Calu3 (cell line): ENCODE results near the gene GATA1. TPM values are rescaled to one million over a fixed set of nuclear protein-coding genes. Genes with fewer than 3 reads are reported as not detected.

Source experiments
- BruUV-seq: library from RNA; stranded (reverse); fragments of 400-500 nt; replicated peaks from 2 replicates; lab custom pipeline; 2021; lab: Mats Ljungman, UMichigan
- CTCF ChIA-PET: fragments of 300-600 bp; sonication (Branson Sonifier 250); formaldehyde crosslinking; loops from one replicate; lab custom pipeline; 2022; ENCODE audit warnings: antibody characterized with exemption; lab: Charles Lee
- DNase-seq: peaks from one replicate; pipeline ENCODE4 v3.0.0; 2022
- H3K27ac Mint-ChIP-seq: one replicate; pipeline ENCODE4 v1.8.0; 2022; ENCODE audit warnings: mixed read lengths; ENCODE audit not compliant: unreplicated experiment
- H3K27me3 Mint-ChIP-seq: one replicate; pipeline ENCODE4 v1.8.0; 2022; ENCODE audit warnings: mixed read lengths; ENCODE audit not compliant: unreplicated experiment
- H3K36me3 Mint-ChIP-seq: one replicate; pipeline ENCODE4 v1.8.0; 2022; ENCODE audit warnings: mild to moderate bottlenecking, moderate library complexity, mixed read lengths; ENCODE audit not compliant: insufficient read depth, unreplicated experiment
- H3K4me1 Mint-ChIP-seq: one replicate; pipeline ENCODE4 v1.8.0; 2022; ENCODE audit warnings: mild to moderate bottlenecking, low read depth, mixed read lengths; ENCODE audit not compliant: unreplicated experiment
- H3K4me3 Mint-ChIP-seq: one replicate; pipeline ENCODE4 v1.8.0; 2022; ENCODE audit warnings: mild to moderate bottlenecking, low read depth, moderate library complexity, mixed read lengths; ENCODE audit not compliant: unreplicated experiment
- H3K9me3 Mint-ChIP-seq: one replicate; pipeline ENCODE4 v1.8.0; 2022; ENCODE audit warnings: low read depth, mixed read lengths; ENCODE audit not compliant: unreplicated experiment
- CTCF ChIP-seq: fragments of 200-600 bp; IDR thresholded peaks from one replicate; pipeline ENCODE4 v1.8.0; 2022; ENCODE audit warnings: antibody characterized with exemption; ENCODE audit not compliant: unreplicated experiment
- intact Hi-C: fragments of 100-400 bp; cut with micrococcal nuclease; formaldehyde crosslinking; loops from one replicate; pipeline ENCODE4 v1.10.0; 2022; ENCODE audit not compliant: unreplicated experiment
- total RNA-seq: library from RNA; stranded (reverse); gene quantifications from 2 replicates; pipeline ENCODE4 v1.2.3, GENCODE V29; 2022

Gene GATA1
- total RNA-seq, 1 experiment from 2014 or later: not detected

GRCh38 chrX:48802089-48802904 is 15.9 kb downstream of the GATA1 start:
- H3K27me3 Mint-ChIP-seq: no peaks in the 10 kb centered on the region
- CTCF ChIA-PET: interaction anchor here (0.6 to 1.4 kb wide), 3 partner anchors 33 to 389 kb away, joined by 3 to 4 read pairs (median 3); partner anchors contain the start of genes PCSK1N and TFE3
- H3K4me3 Mint-ChIP-seq: peak overlapping the region; percentile 95
- H3K4me1 Mint-ChIP-seq: peaks cover 18% of the 10 kb centered on the region
- peak overlapping the region; percentile 98 for H3K27ac Mint-ChIP-seq
- intact Hi-C loops: loop anchor here (10.0 kb wide), 2 partner anchors 113 to 243 kb away; partner anchors contain the start of genes PIM2, SLC35A2 and TFE3
- TF ChIP-seq CTCF: no peak
- peaks cover 45% of the 10 kb centered on the region for H3K36me3 Mint-ChIP-seq
- BruUV-seq: no TSS peak
- H3K9me3 Mint-ChIP-seq: no peaks in the 10 kb centered on the region
- peak; percentile 88 for DNase-seq

DNA sequence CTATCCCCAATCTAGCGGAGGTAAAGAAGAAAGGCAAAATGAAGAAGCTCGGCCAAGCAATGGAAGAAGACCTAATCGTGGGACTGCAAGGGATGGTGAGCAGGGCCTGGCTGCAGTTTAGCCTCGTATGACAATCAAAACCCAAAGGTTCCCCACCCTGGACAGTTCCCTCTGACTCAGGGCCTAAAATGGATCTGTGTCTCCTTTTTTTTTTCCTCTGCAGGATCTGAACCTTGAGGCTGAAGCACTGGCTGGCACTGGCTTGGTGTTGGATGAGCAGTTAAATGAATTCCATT is 16.5 kb downstream of the GATA1 start:
- H3K9me3 Mint-ChIP-seq: no peaks in the 10 kb centered on the region
- H3K4me3 Mint-ChIP-seq: peak overlapping the region; percentile 95
- intact Hi-C loops: loop anchor here (10.0 kb wide), 2 partner anchors 112 to 242 kb away; partner anchors contain the start of genes PIM2, SLC35A2 and TFE3
- no peak for DNase-seq
- H3K27ac Mint-ChIP-seq: peak overlapping the region; percentile 98
- H3K36me3 Mint-ChIP-seq: peaks cover 45% of the 10 kb centered on the region
- CTCF ChIA-PET: no interaction called here
- H3K4me1 Mint-ChIP-seq: peaks cover 18% of the 10 kb centered on the region
- no TSS peak for BruUV-seq
- TF ChIP-seq CTCF: no peak
- no peaks in the 10 kb centered on the region for H3K27me3 Mint-ChIP-seq

DNA sequence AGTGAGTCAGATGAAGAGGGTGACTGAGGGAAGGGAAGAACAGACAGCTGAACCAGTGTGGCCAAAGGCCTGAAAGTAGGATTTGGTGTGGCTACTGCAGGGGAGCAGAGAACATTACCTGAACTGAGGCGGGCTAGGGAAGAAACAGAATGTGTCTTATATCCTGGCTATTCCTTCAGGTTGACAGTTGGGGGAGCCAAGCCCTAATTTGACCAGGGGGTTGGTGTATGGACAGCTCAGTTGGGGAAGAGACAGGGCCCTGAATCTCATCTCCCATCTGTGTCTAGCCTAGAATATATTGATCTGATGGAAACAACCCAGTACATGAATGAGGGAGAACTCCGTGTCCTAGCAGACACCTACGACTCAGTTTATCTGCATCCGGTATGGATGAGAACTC is 19.7 kb downstream of the GATA1 start:
- Mint-ChIP-seq H3K27ac (no peak overlapping the region), H3K36me3 (peaks cover 34% of the 10 kb centered on the region), H3K9me3 (no peaks in the 10 kb centered on the region), H3K27me3 (no peaks in the 10 kb centered on the region), H3K4me1 (peaks cover 8% of the 10 kb centered on the region), H3K4me3 (no peak overlapping the region)
- CTCF ChIA-PET: interaction anchor here (0.6 kb wide), 1 partner anchor 135 kb away, joined by 3 read pairs; no protein-coding TSS in a partner anchor
- no TSS peak for BruUV-seq
- intact Hi-C loops: loop anchor here (10.0 kb wide), 2 partner anchors 109 to 239 kb away; partner anchors contain the start of genes PIM2, SLC35A2 and TFE3
- TF ChIP-seq CTCF: no peak
- no peak for DNase-seq

DNA sequence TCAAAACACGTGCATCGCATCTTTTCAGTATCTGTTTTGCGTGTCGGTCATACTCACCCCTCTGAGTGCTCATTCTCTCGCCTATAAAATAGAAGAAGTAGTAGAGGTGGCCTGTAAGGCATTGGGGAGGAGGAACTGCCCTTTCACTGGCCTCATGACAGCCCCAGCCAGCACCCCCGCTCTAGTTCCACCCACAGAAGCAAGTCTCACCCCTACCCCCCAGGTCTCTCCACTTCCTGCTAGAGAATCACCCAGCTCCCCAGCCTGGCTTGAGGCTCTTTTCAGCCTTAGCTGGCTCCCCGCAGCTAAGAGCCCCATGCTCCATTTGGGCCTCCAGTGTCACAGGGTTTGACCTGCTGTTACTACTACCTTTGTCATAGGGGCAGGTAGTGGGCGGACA is 27.3 kb downstream of the GATA1 start:
- Mint-ChIP-seq H3K9me3 (no peaks in the 10 kb centered on the region), H3K4me1 (no peaks in the 10 kb centered on the region), H3K4me3 (no peak overlapping the region), H3K27me3 (no peaks in the 10 kb centered on the region), H3K27ac (no peak overlapping the region), H3K36me3 (peaks cover 7% of the 10 kb centered on the region)
- TF ChIP-seq CTCF: no peak
- BruUV-seq: no TSS peak
- no peak for DNase-seq
- CTCF ChIA-PET: no interaction called here
- intact Hi-C loops: no loop called here
